ENCODE data around the gene GRIN3B.

Gene GRIN3B

GRCh38 chr19:1046117-1046626, 46.0 kb downstream of the GRIN3B start:
- no peak for DNase-seq

GRCh38 chr19:1046836-1047695, 46.8 kb downstream of the GRIN3B start:
- no peak for DNase-seq

GRCh38 chr19:1047696-1048147, 47.5 kb downstream of the GRIN3B start:
- DNase-seq, result no peak

- no peak for DNase-seq
Measured at GRCh38 chr19:1049106-1049505, 48.9 kb downstream of the GRIN3B start.

GRCh38 chr19:1049800-1050199, 49.6 kb downstream of the GRIN3B start:
- DNase-seq, result no peak

GRCh38 chr19:1050989-1051788, 51.0 kb downstream of the GRIN3B start:
- no peak for DNase-seq

- no peak for DNase-seq
Measured at GRCh38 chr19:1051791-1052190, 51.6 kb downstream of the GRIN3B start.

GRCh38 chr19:1052349-1052975, 52.2 kb downstream of the GRIN3B start:
- DNase-seq, result no peak

- DNase-seq, result no peak
Measured at GRCh38 chr19:1053176-1054101, 53.2 kb downstream of the GRIN3B start.

- DNase-seq, result no peak
Measured at GRCh38 chr19:1054102-1055027, 54.1 kb downstream of the GRIN3B start.

- no peak for DNase-seq
Measured at GRCh38 chr19:1055028-1055425, 54.8 kb downstream of the GRIN3B start.

- DNase-seq, result no peak
Measured at GRCh38 chr19:1055886-1056620, 55.8 kb downstream of the GRIN3B start.

- DNase-seq, result peak; percentile 42
Measured at GRCh38 chr19:1057176-1057855, 57.1 kb downstream of the GRIN3B start.

- DNase-seq, result no peak
Measured at GRCh38 chr19:1058112-1058511, 57.9 kb downstream of the GRIN3B start.
